HG03521 (cell line): ENCODE results near the gene LRP1-AS.

Experiments used
- ATAC-seq: cut with Tn5 transposase; IDR thresholded peaks from one replicate; pipeline ENCODE4 v1.9.1; 2021; ENCODE audit warnings: mild to moderate bottlenecking, moderate library complexity; ENCODE audit not compliant: unreplicated experiment

Gene LRP1-AS

GRCh38 chr12:57101892-57102695 is 45.3 kb downstream of the LRP1-AS start:
- no peak for ATAC-seq

- no peak for ATAC-seq
Observed at GRCh38 chr12:57099766-57100165, 47.7 kb downstream of the LRP1-AS start.

- ATAC-seq: no peak
Observed at GRCh38 chr12:57099047-57099714, 48.2 kb downstream of the LRP1-AS start.

- ATAC-seq: no peak
Observed at GRCh38 chr12:57098546-57098945, 48.9 kb downstream of the LRP1-AS start.

- ATAC-seq: no peak
Observed at GRCh38 chr12:57097554-57097835, 49.9 kb downstream of the LRP1-AS start.

GRCh38 chr12:57096748-57097553 is 50.5 kb downstream of the LRP1-AS start:
- ATAC-seq: no peak

GRCh38 chr12:57096099-57096572 is 51.3 kb downstream of the LRP1-AS start:
- no peak for ATAC-seq

GRCh38 chr12:57095440-57095839 is 52.0 kb downstream of the LRP1-AS start:
- no peak for ATAC-seq
